HepG2 (cell line): ENCODE measurements around the gene BRCA1. TPM values are rescaled to one million over a fixed set of nuclear protein-coding genes. Genes with fewer than 3 reads are reported as not detected.

Source experiments
- HDAC6 ChIP-seq: fragments of 200-600 bp; sonication (generic); IDR thresholded peaks from 2 replicates; pipeline ENCODE4 v1.7.0; 2017; ENCODE audit warnings: mild to moderate bottlenecking, antibody characterized with exemption, low read length, low read depth
- HNRNPUL1 ChIP-seq: fragments of 200-400 bp; formaldehyde crosslinking; IDR thresholded peaks from 2 replicates; pipeline ENCODE4 v1.6.1; 2017; ENCODE audit warnings: low read depth, mild to moderate bottlenecking, low read length, moderate library complexity
- MTF2 ChIP-seq: sonication (generic); formaldehyde crosslinking; IDR thresholded peaks from 2 replicates; pipeline ENCODE4 v1.5.0; 2020; ENCODE audit warnings: missing genetic modification reagents, borderline replicate concordance
- NR1H2 ChIP-seq: sonication (generic); formaldehyde crosslinking; IDR thresholded peaks from 2 replicates; pipeline ENCODE4 v1.8.1; 2022; ENCODE audit warnings: low read depth, missing genetic modification reagents, borderline replicate concordance
- PTBP1 ChIP-seq: fragments of 200-400 bp; formaldehyde crosslinking; IDR thresholded peaks from 2 replicates; pipeline ENCODE4 v1.6.1; 2018; ENCODE audit warnings: low read length, low read depth; ENCODE audit not compliant: poor library complexity, severe bottlenecking
- SPEN ChIP-seq: sonication (generic); formaldehyde crosslinking; IDR thresholded peaks from 2 replicates; pipeline ENCODE4 v1.5.1; 2020; ENCODE audit warnings: low read depth, mild to moderate bottlenecking, missing genetic modification reagents
- ZBTB3 ChIP-seq: sonication (generic); formaldehyde crosslinking; IDR thresholded peaks from 2 replicates; pipeline ENCODE4 v1.4.0; 2020; ENCODE audit warnings: low read depth, mild to moderate bottlenecking, moderate library complexity, missing genetic modification reagents, borderline replicate concordance
- ZNF124 ChIP-seq: sonication (generic); formaldehyde crosslinking; IDR thresholded peaks from 2 replicates; pipeline ENCODE4 v1.4.0; 2020; ENCODE audit warnings: missing genetic modification reagents
- ZNF572 ChIP-seq: sonication (generic); formaldehyde crosslinking; IDR thresholded peaks from 2 replicates; pipeline ENCODE4 v1.5.1; 2020; ENCODE audit warnings: mild to moderate bottlenecking, missing genetic modification reagents
- ZNF672 ChIP-seq: sonication (generic); formaldehyde crosslinking; IDR thresholded peaks from 2 replicates; pipeline ENCODE4 v1.8.1; 2022; ENCODE audit warnings: missing genetic modification reagents
- ZNF7 ChIP-seq: IDR thresholded peaks from 2 replicates; pipeline ENCODE4 v1.6.1; 2016; ENCODE audit warnings: missing biosample characterization, missing genetic modification reagents
- polyA plus RNA-seq, 8 experiments: library from polyadenylated mRNA; depleted of rRNA in 3 of 8; stranded (reverse) in 7 of 8; unstranded in 1 of 8; fragments of >200 nt; fragmentation: Illumina TruSeq in 4 of 8; extraction: Trizol in 4 of 8; gene quantifications; 2 replicates each; pipeline versions ENCODE4 v1.2.1 to v1.2.3, GENCODE V29; 2011 to 2016; ENCODE audit warnings: low read depth in 4 of 8, missing spikeins in 1 of 8, mixed read lengths in 1 of 8; ENCODE audit not compliant: insufficient read depth in 1 of 8
- total RNA-seq, 5 experiments: library from RNA; depleted of rRNA; stranded (reverse); fragments of >200 nt; fragmentation: Illumina TruSeq; extraction: Trizol; gene quantifications; 2 replicates each; pipeline ENCODE4 v1.2.3, GENCODE V29; 2016; ENCODE audit warnings: low read depth in 1 of 5
- TF ChIP-seq, protein P1 (sequence below): sonication (generic); formaldehyde crosslinking; IDR thresholded peaks from 2 replicates; pipeline ENCODE4 v1.5.0; 2020; ENCODE audit warnings: missing genetic modification reagents
- TF ChIP-seq, protein P2 (sequence below): IDR thresholded peaks from 2 replicates; pipeline ENCODE4 v1.6.1; 2016
- TF ChIP-seq, protein P3 (sequence below): sonication (generic); formaldehyde crosslinking; IDR thresholded peaks from 2 replicates; pipeline ENCODE4 v1.4.0; 2020; ENCODE audit warnings: missing genetic modification reagents, mild to moderate bottlenecking, borderline replicate concordance
- TF ChIP-seq, protein P4 (sequence below): sonication (generic); formaldehyde crosslinking; IDR thresholded peaks from 2 replicates; pipeline ENCODE4 v1.4.0; 2020; ENCODE audit warnings: missing genetic modification reagents; ENCODE audit errors: not compliant biosample characterization
- TF ChIP-seq, protein P5 (sequence below): sonication (generic); formaldehyde crosslinking; IDR thresholded peaks from 2 replicates; pipeline ENCODE4 v1.8.0; 2022; ENCODE audit warnings: mild to moderate bottlenecking, missing genetic modification reagents, borderline replicate concordance

BRCA1 gene
- total and polyA plus RNA-seq, 2 of the 13 experiments (the other 11 are each of a cell fraction or from before 2014, with no cell fraction given), result 13.3 to 37.5 TPM

DNA sequence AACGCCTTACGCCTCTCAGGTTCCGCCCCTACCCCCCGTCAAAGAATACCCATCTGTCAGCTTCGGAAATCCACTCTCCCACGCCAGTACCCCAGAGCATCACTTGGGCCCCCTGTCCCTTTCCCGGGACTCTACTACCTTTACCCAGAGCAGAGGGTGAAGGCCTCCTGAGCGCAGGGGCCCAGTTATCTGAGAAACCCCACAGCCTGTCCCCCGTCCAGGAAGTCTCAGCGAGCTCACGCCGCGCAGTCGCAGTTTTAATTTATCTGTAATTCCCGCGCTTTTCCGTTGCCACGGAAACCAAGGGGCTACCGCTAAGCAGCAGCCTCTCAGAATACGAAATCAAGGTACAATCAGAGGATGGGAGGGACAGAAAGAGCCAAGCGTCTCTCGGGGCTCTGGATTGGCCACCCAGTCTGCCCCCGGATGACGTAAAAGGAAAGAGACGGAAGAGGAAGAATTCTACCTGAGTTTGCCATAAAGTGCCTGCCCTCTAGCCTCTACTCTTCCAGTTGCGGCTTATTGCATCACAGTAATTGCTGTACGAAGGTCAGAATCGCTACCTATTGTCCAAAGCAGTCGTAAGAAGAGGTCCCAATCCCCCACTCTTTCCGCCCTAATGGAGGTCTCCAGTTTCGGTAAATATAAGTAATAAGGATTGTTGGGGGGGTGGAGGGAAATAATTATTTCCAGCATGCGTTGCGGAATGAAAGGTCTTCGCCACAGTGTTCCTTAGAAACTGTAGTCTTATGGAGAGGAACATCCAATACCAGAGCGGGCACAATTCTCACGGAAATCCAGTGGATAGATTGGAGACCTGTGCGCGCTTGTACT, at the start of gene BRCA1 (continued):
- TF ChIP-seq ZNF572 (CRISPR knock-in tag) (0 out of 2 replicates have a peak, but pooled peaks have one; percentile 68), ZNF672 (CRISPR knock-in tag) (no peak), ZNF124 (CRISPR knock-in tag) (peak; percentile 65; the same call in 1 of the 2 replicates), PTBP1 (no peak), ZBTB3 (CRISPR knock-in tag) (0 out of 2 replicates have a peak, but pooled peaks have one; percentile 13), HDAC6 (no peak), ZNF7 (CRISPR knock-in tag) (no peak), HNRNPUL1 (no peak), SPEN (CRISPR knock-in tag) (no peak; the same call in 1 of the 2 replicates), NR1H2 (no peak), MTF2 (CRISPR knock-in tag) (no peak)
- TF ChIP-seq, protein P1, sequence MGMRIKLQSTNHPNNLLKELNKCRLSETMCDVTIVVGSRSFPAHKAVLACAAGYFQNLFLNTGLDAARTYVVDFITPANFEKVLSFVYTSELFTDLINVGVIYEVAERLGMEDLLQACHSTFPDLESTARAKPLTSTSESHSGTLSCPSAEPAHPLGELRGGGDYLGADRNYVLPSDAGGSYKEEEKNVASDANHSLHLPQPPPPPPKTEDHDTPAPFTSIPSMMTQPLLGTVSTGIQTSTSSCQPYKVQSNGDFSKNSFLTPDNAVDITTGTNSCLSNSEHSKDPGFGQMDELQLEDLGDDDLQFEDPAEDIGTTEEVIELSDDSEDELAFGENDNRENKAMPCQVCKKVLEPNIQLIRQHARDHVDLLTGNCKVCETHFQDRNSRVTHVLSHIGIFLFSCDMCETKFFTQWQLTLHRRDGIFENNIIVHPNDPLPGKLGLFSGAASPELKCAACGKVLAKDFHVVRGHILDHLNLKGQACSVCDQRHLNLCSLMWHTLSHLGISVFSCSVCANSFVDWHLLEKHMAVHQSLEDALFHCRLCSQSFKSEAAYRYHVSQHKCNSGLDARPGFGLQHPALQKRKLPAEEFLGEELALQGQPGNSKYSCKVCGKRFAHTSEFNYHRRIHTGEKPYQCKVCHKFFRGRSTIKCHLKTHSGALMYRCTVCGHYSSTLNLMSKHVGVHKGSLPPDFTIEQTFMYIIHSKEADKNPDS, result no peak
- TF ChIP-seq, protein P2, sequence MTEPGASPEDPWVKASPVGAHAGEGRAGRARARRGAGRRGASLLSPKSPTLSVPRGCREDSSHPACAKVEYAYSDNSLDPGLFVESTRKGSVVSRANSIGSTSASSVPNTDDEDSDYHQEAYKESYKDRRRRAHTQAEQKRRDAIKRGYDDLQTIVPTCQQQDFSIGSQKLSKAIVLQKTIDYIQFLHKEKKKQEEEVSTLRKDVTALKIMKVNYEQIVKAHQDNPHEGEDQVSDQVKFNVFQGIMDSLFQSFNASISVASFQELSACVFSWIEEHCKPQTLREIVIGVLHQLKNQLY (CRISPR knock-in tag), result peak; percentile 42; the same call in 1 of the 2 replicates
- TF ChIP-seq, protein P3, sequence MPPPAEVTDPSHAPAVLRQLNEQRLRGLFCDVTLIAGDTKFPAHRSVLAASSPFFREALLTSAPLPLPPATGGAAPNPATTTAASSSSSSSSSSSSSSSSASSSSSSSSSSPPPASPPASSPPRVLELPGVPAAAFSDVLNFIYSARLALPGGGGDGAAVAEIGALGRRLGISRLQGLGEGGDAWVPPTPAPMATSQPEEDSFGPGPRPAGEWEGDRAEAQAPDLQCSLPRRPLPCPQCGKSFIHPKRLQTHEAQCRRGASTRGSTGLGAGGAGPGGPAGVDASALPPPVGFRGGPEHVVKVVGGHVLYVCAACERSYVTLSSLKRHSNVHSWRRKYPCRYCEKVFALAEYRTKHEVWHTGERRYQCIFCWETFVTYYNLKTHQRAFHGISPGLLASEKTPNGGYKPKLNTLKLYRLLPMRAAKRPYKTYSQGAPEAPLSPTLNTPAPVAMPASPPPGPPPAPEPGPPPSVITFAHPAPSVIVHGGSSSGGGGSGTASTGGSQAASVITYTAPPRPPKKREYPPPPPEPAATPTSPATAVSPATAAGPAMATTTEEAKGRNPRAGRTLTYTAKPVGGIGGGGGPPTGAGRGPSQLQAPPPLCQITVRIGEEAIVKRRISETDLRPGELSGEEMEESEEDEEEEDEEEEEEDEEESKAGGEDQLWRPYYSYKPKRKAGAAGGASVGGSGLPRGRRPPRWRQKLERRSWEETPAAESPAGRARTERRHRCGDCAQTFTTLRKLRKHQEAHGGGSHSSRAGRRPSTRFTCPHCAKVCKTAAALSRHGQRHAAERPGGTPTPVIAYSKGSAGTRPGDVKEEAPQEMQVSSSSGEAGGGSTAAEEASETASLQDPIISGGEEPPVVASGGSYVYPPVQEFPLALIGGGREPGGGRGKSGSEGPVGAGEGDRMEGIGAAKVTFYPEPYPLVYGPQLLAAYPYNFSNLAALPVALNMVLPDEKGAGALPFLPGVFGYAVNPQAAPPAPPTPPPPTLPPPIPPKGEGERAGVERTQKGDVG (CRISPR knock-in tag), result peak; percentile 83; the same call in 1 of the 2 replicates
- TF ChIP-seq, protein P4, sequence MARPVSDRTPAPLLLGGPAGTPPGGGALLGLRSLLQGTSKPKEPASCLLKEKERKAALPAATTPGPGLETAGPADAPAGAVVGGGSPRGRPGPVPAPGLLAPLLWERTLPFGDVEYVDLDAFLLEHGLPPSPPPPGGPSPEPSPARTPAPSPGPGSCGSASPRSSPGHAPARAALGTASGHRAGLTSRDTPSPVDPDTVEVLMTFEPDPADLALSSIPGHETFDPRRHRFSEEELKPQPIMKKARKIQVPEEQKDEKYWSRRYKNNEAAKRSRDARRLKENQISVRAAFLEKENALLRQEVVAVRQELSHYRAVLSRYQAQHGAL, result no peak
- TF ChIP-seq, protein P5, sequence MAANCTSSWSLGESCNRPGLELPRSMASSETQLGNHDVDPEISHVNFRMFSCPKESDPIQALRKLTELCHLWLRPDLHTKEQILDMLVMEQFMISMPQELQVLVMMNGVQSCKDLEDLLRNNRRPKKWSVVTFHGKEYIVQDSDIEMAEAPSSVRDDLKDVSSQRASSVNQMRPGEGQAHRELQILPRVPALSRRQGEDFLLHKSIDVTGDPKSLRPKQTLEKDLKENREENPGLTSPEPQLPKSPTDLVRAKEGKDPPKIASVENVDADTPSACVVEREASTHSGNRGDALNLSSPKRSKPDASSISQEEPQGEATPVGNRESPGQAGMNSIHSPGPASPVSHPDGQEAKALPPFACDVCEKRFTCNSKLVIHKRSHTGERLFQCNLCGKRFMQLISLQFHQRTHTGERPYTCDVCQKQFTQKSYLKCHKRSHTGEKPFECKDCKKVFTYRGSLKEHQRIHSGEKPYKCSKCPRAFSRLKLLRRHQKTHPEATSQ (CRISPR knock-in tag), result peak; percentile 61; the same call in 1 of the 2 replicates
